Right renal cortex interstitium (tissue), 3 donors: ENCODE results near the gene EDN1. TPM values are rescaled to one million over a fixed set of nuclear protein-coding genes. Genes with fewer than 3 reads are reported as not detected.

ENCODE experiments used
- DNase-seq, 3 donors: peaks; one replicate each; pipeline ENCODE4 v3.0.0-alpha.2; 2013; ENCODE audit warnings: low read depth in 3 of 3, low spot score in 2 of 3
- polyA plus RNA-seq, 3 donors: library from polyadenylated mRNA; unstranded; fragments of 120-200 nt; gene quantifications; one replicate each; pipeline ENCODE4 v1.2.1, GENCODE V29; 2013; ENCODE audit not compliant: insufficient read length in 3 of 3

EDN1 gene
- 1 to 10 TPM; 4.0 to 5.0 (median 4.8) TPM for polyA plus RNA-seq

DNA sequence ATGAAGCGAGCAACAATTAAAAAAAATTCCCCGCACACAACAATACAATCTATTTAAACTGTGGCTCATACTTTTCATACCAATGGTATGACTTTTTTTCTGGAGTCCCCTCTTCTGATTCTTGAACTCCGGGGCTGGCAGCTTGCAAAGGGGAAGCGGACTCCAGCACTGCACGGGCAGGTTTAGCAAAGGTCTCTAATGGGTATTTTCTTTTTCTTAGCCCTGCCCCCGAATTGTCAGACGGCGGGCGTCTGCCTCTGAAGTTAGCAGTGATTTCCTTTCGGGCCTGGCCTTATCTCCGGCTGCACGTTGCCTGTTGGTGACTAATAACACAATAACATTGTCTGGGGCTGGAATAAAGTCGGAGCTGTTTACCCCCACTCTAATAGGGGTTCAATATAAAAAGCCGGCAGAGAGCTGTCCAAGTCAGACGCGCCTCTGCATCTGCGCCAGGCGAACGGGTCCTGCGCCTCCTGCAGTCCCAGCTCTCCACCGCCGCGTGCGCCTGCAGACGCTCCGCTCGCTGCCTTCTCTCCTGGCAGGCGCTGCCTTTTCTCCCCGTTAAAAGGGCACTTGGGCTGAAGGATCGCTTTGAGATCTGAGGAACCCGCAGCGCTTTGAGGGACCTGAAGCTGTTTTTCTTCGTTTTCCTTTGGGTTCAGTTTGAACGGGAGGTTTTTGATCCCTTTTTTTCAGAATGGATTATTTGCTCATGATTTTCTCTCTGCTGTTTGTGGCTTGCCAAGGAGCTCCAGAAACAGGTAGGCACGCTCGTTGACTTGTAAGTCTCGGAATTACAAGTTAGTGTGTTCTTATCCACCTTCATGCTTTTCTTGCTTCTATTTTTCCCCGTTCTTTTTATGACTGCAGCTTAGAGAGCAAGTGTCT is at the start of gene EDN1:
Gene EDN1, plus strand, starts transcription at position 429 of the 888 bp plus-strand sequence. Its CDS starts 269 bp downstream, at position 698.
- DNase-seq: peak in 2 of 3 donors; percentile 43 to 44

DNA sequence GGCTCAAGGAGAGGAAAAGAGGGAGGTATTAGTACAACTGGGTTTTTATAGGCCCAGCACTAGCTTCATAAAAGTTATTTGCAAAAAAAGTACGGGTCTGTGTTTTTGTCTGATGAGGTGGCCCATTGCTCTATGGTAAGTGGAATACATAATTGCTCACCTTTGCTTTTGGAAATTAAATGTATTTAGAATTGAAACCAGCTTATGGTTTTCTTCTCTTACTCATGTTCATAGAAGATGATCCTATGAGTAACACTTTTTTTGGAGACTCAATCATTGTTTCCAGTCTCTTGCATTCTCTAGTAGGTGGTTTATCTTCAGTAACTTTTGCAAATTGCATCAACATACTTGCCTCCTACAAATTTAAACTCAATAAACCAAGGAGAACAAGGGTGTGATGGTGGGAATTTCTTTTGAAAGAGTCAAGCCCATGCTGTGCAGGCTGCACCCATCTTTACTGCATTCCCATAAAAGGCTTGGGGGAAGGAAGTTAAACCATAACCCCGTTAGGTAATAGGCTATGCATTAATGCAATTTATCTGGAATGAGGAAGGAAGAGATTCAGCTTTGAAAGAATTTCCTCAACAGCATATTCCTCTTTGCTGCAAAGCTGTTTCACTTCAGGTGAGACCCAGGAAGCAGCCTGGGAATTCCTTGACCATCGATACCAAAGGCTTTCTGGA is 48.5 kb upstream of the EDN1 start:
- DNase-seq: no peak

DNA sequence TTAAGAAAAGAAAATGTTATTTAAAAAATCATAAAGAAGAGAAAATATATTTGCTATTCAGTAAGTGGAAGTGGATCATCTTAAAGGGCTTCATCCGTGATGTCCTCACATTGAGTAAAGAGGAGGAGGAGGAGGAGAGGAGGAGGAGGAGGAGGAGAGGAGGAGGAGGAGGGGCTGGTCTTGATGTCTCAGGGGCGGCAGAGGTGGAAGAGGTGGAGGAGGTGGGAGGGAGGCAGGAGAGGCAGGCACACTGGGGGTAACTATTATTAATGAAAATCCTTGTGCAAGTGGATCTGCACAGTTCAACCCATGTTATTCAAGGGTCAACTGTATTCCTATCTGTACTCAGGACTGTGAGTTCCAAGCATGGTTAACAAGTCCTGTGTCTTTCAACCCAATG is 47.0 kb upstream of the EDN1 start:
- no peak for DNase-seq

DNA sequence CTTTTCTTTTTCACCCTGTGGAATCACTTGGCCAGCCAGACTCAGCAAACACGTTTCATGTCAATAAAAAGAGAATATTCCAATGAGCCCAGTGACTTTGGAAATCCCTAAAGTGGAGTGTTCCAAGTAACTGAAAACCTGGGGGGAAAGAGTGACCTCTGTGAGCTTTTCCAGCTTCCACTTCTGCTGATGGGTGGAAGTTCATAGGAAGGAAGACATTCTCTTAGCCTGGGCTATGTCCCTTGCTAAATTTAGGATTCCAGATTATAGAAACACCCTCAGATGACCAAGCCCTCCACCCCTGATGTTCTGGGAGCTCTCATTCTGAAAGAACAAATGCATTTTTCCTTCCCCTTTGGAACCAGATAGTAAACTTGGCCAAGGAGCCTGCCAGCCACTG is 44.8 kb upstream of the EDN1 start:
- DNase-seq: no peak

DNA sequence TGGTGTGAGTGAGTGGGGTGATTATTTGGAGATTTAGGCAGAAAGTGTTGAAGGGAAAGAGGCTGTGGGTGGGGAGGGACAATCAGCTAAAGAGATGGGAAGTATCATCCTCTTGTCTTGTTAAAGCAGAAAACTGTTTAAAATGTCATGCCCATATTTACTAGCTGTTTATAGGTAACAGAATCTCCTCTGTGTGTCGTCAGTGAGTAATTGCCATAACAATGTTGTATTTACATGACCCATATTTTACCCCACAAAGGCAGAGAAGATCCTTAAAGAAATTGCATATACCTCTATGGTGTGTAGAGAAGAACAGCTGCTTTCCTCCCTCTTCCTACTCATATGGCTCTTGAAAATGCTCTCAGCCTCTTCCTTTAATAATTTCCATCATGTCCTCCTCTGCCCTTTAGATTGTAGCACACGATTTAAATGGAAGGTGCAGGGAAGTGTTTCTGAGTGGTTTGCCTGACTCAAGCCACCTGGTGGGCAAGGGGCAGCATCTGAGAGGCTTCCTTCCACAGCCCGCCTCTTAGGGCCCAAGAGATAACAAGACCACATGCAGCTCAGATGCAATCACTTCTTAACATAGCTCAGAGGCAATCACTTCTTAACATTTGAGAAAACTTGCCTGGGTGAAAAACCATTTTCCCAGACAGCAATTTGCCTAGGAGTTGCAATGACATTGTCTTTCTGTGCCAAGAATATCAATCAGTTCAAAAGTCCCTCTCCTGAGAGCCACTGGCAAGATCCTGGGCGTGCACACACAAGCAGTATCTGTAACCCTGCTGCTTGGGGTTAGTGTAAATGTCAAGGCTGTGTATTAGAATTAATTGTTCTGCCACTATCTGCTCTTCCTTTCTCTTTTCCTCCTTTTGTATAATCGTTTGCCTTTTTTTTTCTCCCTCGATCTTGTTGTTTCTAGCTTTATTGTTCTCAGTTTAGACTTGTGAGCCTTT is 44.1 kb upstream of the EDN1 start:
- no peak for DNase-seq

DNA sequence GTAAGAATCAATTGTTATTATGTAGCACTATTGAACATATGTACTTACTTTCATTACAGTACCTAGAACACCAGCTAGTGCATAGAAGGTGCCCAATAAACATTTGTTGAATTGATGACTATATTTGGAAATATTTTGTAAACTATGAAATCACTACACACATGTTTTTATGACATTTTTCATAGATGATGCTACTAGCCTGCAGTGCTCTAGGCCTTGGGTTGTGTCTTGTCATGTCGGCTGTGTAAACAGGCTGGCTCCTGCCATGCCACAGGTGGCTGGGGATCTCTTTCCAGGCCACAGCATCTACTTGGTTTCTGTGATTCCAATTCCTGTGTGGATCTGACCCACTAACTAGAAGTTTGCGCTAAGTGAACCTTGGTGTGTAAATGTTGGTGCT is 43.3 kb upstream of the EDN1 start:
- no peak for DNase-seq

DNA sequence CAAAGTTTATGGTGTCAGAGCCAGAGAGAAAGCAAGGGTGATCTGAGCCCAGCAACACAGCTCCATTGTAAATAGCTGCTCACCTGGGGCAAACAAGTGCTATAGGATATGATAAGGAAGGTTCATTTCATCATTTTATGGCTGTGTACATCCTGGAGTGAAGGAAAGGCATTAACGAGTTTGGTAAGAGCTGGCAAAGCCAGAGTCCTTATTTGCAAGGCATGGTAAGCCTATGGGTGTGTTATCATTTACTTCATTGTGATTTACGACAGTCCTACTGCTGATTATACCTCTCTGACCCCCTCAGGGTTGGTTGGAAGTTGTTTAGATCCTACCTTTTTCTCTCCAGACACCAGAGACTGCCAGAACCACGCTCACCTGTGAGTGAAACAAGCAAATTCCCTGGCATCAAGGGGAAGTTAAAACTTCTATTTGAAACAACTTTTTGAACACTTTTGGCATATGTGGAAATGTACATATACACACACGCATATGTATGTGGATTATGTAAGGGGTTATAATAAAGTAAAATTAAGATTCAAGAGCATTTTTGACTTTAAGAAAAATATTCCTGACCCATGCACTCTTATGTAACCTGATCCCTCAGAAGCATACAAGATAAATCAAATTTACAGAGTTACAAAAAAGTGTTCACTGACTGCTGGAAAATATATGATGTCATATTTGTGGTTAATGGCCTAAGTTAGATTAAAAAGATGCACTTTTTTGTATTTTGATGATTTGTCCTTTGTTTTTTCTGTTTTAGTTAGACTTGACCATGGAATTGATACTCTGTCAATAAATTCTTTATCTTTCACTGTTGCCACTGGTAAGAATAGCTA is 40.4 kb upstream of the EDN1 start:
- DNase-seq: no peak

DNA sequence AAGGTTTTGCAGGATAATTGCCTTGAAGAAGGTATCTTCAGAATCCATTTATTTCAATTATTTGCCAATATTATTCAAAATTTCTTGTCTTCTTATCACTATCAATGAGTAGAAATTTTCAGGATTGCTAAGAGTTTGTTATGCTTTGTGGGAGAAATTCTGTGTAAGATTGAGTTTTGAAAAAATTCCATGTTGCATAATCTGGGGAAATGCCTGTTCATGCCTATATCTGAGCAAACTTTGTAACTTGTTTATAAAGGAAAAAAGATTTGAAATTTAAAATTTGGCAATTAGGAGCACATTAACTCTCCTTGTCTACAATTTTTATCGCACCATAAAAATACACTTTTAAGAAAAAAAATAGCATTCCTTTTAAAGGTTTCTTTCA is 39.8 kb upstream of the EDN1 start:
- no peak for DNase-seq

DNA sequence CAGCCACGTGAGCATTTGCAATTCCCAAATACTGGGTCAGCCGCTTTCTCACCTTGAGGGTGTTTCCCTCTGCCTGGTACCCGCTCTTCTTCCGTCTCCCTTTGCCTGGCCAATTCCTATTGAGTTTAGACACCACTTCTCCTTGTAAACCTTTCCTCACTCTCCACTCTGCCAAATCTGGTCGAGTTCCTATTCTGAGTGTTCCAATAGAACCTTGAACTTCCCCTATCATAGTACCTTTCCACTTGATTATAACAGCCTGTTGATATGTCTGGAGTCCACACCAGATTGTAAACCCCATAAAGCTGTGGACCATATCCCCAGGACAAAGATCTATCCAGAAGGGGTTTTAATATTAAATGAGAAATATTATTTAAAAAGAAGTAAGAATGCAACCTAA is 36.0 kb upstream of the EDN1 start:
- DNase-seq: no peak

DNA sequence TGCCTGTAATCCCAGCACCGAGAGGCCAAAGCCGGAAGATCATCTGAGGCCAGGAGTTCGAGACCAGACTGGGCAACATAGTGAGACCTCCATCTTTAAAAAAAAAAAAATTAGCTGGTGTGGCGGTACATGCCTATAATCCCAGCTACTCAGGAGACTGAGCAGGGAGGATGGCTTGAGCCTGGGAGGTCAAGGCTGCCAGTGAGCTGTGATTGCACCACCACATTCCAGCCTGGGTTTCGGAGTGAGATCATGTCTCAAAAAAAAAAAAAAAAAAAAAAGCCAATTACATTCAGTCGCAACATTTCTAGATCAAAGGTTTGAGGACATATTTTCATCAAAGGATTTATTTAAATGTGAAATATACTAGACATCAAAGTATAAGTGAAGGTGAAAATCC is 32.0 kb upstream of the EDN1 start:
- DNase-seq: no peak

DNA sequence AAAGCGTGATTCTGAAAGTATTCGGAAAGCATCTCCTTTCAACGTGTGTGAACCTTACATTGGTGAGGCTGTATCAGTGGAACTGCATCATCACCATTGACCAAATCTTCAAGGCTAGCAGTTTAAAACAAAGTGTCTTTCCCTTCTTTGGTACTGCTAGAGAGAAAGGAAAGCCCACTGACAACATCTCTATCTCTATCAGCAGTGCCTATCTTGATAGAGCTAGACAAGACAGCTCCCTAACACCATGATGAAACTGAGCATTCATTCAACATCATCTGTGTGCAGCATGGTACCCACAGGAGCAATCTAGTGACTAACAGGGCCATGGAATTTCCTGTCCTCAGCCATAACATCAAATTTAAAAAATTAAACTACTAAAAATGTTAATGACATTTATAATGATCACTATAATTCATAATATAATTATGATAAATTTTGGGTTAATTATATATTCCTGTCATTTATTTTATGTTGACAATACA is 31.5 kb upstream of the EDN1 start:
- DNase-seq: no peak

DNA sequence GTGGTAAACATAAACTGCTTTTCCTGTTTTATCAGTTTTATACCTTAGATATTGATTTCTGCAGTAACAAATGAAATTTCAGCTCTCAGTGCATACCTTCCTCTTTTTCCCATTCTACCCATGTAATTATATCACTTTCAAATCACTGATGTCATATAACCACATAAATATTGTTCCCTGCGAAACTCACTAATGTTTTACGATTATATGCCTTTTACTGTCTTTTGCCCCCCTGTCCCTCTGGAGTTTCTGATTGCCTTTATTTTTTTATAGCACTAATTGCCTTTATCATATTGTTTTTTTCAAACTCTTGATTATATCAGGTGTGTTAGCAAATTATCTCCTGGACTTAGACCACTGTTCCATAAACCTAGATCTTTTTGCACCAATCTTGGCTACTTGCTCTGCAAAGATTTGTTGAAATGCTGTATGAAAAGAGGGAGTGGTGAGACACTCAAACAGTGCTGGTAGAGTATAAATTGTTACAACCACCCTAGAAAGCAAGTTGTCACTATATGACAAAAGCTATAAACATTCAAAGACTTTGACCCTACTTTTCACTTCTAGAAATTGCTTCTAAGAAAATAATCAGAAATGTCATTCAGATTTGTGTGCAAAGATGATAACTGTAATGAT is 29.6 kb upstream of the EDN1 start:
- DNase-seq: no peak

DNA sequence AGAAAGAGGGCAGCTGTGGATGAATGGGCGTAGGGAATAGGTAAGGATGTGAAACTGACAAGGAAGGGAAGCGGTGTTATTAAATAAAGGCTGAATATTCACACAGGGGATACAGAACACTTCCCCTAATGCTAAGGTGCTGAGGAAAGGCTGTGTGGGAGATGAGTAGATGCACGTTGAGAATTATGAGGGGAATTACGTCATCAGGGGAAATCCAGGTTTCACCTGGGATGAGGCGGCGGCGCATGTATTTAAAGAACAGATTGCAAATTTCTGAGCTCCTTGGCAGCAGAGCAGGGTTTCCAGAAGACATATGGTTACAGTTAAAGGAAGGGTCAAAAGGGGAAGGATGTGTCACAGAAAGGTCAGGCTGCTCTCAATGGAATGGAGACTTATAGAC is 28.7 kb upstream of the EDN1 start:
- DNase-seq: no peak

DNA sequence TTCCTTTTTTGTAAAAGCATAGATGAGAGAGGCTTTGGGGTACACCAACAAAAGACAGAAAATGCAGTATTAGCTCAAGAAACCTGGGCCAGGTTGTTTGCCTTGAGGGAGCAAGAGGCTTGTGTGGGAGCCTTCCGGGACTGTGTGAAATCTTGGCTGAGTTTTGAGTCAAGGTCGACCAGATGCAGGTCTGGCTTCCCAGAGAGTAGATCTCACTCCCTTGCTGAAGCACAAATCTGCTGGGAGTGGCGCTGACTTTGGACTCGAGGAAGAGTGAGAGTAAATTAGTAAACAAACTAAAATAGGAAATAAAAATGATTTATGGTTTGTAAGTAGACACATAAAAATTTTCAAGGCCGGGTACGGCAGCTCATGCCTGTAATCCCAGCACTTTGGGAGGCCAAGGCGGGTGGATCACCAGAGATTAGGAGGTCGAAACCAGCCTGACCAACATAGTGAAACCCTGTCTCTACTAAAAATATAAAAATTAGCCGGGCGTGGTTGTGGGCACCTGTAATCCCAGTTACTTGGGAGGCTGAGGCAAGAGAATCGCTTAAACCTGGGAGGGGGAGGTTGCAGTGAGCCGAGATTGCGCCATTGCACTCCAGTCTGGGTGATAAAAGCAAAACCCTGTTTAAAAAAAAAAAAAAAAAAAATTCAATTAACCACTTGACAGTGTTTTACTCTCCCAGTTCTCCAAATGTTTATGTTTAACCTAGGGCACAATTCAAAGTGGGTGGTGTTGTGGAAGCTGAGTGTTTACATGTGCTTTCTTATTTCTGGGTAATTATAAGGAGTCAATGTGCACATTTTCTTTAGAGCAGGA is 27.7 kb upstream of the EDN1 start:
- DNase-seq: no peak

DNA sequence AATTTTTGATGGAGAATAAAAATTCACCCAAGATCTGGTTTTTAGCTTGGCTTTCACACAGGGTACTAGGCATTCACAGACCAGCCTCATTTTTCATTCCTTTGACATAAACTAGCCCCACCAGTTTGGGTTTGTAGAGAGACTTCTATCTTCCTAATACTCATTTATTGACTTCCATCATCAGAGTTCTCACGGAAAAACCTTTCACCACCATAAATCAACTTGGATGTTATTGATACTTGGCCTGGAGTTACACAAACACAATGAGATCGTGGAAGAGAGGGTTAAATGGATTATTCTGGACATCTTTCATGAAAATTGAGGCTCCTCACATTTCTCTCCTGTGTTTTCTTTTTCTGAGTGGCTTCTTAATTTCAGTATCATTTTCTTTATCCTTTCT is 26.8 kb upstream of the EDN1 start:
- DNase-seq: no peak

DNA sequence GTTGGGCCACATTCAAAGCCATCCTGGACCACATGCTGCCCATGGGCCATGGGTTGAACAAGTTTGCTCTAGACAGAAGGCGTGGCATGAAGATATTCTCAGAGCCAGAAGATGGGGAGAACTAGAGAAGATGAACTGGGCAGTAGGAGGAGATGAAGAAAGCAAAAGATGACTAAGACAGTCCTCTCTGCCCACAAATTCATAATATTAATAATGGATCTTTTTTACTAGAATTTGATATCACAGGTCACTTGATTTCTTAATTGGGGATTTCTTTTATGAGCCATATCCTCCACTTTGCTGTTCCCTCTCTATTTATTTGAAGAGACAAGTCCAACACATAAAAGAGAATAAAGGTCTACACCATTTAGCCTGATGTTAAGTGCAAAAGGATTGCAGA is 25.5 kb upstream of the EDN1 start:
- no peak for DNase-seq

DNA sequence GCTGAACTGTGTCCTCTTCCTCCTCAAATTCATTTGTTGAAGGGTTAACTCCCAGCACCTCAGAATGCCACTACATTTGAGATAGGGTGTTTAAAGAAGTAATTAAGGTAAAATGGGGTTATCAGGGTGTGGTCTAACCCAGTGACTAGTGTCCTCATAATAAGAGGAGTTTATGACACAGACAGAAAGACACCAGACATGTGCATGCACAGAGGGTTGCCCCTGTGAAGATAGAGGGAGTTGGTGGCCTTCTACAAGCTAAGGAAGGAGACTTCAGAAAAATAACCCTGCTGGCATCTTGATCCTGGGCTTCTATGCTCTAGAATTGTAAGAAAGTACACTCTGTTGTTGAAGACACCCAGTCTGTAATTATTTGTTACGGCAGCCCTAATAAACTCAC is 24.9 kb upstream of the EDN1 start:
- no peak for DNase-seq

DNA sequence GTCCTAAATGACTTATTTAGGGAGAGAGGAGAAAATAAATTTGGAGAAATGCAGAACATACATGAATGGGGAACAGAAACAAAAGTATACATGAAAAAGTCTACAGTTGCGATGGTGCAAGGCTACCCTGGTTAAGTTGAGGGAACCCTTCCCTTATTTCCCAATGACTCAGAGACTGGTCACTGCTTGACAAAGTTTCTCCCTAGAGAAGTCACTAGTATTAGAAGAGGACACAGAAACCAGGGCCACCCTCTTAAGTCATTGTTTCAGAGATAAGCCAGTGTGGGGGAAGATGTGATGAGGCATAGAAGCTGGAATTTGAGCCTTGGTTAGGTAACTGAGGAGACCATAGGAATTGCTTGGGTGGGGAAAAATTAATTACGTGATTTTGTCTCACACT is 24.4 kb upstream of the EDN1 start:
- DNase-seq: no peak

DNA sequence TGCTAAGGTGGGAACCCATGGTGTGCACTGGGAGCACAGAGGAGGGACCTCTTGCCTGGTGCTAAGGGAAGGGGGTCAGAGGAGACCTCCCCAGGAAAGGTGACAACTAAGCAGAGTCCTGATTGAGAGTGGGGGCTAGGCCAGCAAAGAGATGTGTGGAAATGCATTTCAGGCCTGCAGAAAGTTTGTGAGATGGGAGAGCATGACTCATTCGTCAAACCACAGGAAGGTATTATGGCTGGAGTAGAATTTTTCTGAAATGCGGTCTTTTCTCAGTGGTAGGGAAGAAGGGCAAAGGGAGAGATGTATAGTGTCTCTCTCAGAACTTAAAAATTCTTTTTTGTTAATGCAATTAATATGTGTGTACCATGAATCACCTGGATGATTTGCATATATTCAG is 23.6 kb upstream of the EDN1 start:
- no peak for DNase-seq
